ENCODE measurements around the gene RRP15.

Gene RRP15

GRCh38 chr1:218262259-218262658 is 22.8 kb upstream of the RRP15 start:
- Histone ChIP-seq H3K27me3 (ENCODE audit: control insufficient read depth, insufficient read depth, low read length) (no peaks in the 10 kb centered on the region), H3K9me3 (ENCODE audit: control insufficient read depth, low read depth, low read length) (no peaks in the 10 kb centered on the region), H3K36me3 (ENCODE audit: control insufficient read depth, low read depth, low read length) (no peaks in the 10 kb centered on the region), H3K4me3 (ENCODE audit: low read length) (no peak overlapping the region), H3K9ac (ENCODE audit: low read length) (no peak overlapping the region), H3K4me1 (ENCODE audit: control insufficient read depth, low read depth, low read length) (no peaks in the 10 kb centered on the region), H3K27ac (ENCODE audit: low read length) (no peak overlapping the region)

- Histone ChIP-seq H3K9ac (ENCODE audit: low read length) (no peak overlapping the region), H3K27ac (ENCODE audit: low read length) (no peak overlapping the region), H3K9me3 (ENCODE audit: control insufficient read depth, low read depth, low read length) (no peaks in the 10 kb centered on the region), H3K4me3 (ENCODE audit: low read length) (no peak overlapping the region), H3K36me3 (ENCODE audit: control insufficient read depth, low read depth, low read length) (no peaks in the 10 kb centered on the region), H3K4me1 (ENCODE audit: control insufficient read depth, low read depth, low read length) (no peaks in the 10 kb centered on the region), H3K27me3 (ENCODE audit: control insufficient read depth, insufficient read depth, low read length) (no peaks in the 10 kb centered on the region)
Observed at GRCh38 chr1:218266356-218266755, 18.7 kb upstream of the RRP15 start.

GRCh38 chr1:218272366-218272765 is 12.7 kb upstream of the RRP15 start:
- no peak overlapping the region for H3K9ac ChIP-seq (ENCODE audit: low read length)
- H3K9me3 ChIP-seq (ENCODE audit: control insufficient read depth, low read depth, low read length), result no peaks in the 10 kb centered on the region
- H3K36me3 ChIP-seq (ENCODE audit: control insufficient read depth, low read depth, low read length), result no peaks in the 10 kb centered on the region
- no peak overlapping the region for H3K4me3 ChIP-seq (ENCODE audit: low read length)
- no peak overlapping the region for H3K27ac ChIP-seq (ENCODE audit: low read length)
- H3K27me3 ChIP-seq (ENCODE audit: control insufficient read depth, insufficient read depth, low read length), result no peaks in the 10 kb centered on the region
- no peaks in the 10 kb centered on the region for H3K4me1 ChIP-seq (ENCODE audit: control insufficient read depth, low read depth, low read length)

GRCh38 chr1:218273762-218274479 is 11.2 kb upstream of the RRP15 start:
- no peaks in the 10 kb centered on the region for H3K4me1 ChIP-seq (ENCODE audit: control insufficient read depth, low read depth, low read length)
- no peak overlapping the region for H3K4me3 ChIP-seq (ENCODE audit: low read length)
- no peak overlapping the region for H3K9ac ChIP-seq (ENCODE audit: low read length)
- H3K9me3 ChIP-seq (ENCODE audit: control insufficient read depth, low read depth, low read length), result no peaks in the 10 kb centered on the region
- H3K27ac ChIP-seq (ENCODE audit: low read length), result no peak overlapping the region
- H3K36me3 ChIP-seq (ENCODE audit: control insufficient read depth, low read depth, low read length), result no peaks in the 10 kb centered on the region
- no peaks in the 10 kb centered on the region for H3K27me3 ChIP-seq (ENCODE audit: control insufficient read depth, insufficient read depth, low read length)

DNA sequence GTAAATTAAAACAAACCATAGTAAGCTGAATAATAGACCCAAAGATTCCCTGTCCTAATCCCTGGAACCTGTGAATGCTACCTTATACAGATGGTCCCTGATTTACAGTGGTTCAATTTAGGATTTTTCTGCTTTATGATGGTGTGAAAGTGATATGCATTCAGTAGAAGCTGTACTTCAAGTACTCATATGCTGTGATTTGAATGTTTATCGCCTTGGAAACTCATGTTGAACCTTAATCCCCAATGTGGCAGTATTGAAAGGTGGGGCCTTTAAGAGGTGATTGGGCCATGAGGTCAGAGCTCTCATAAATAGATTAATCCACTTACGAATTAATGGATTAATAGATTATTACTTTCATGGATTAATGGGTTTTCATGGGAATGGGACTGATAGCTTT is 10.6 kb upstream of the RRP15 start:
- Histone ChIP-seq H3K9me3 (ENCODE audit: control insufficient read depth, low read depth, low read length) (no peaks in the 10 kb centered on the region), H3K27ac (ENCODE audit: low read length) (no peak overlapping the region), H3K4me1 (ENCODE audit: control insufficient read depth, low read depth, low read length) (no peaks in the 10 kb centered on the region), H3K9ac (ENCODE audit: low read length) (no peak overlapping the region), H3K27me3 (ENCODE audit: control insufficient read depth, insufficient read depth, low read length) (no peaks in the 10 kb centered on the region), H3K36me3 (ENCODE audit: control insufficient read depth, low read depth, low read length) (no peaks in the 10 kb centered on the region), H3K4me3 (ENCODE audit: low read length) (no peak overlapping the region)

- no peak overlapping the region for H3K4me3 ChIP-seq (ENCODE audit: low read length)
- H3K27me3 ChIP-seq (ENCODE audit: control insufficient read depth, insufficient read depth, low read length), result no peaks in the 10 kb centered on the region
- H3K9me3 ChIP-seq (ENCODE audit: control insufficient read depth, low read depth, low read length), result no peaks in the 10 kb centered on the region
- no peaks in the 10 kb centered on the region for H3K4me1 ChIP-seq (ENCODE audit: control insufficient read depth, low read depth, low read length)
- no peak overlapping the region for H3K9ac ChIP-seq (ENCODE audit: low read length)
- no peak overlapping the region for H3K27ac ChIP-seq (ENCODE audit: low read length)
- no peaks in the 10 kb centered on the region for H3K36me3 ChIP-seq (ENCODE audit: control insufficient read depth, low read depth, low read length)
Observed at GRCh38 chr1:218275823-218276222, 9.3 kb upstream of the RRP15 start.

DNA sequence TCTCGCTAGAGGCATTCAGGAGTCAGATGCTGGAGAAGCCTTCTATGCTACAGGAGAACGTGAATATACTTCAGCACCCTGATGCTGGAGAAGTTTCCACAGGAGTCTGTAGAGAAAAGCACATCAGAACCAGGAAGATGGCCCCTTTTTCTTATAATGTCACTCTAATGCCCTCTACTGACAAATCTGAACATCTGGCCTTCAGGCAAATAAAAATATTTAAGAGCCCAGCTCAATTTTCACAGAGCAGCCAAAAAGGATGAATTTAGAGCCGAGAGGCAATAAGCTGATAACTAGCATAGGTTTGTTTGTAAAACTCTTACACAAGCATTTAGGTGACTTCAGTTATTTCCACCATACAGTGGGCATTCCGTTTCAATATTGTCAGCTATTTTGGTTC is 3.8 kb upstream of the RRP15 start:
- Histone ChIP-seq H3K4me1 (ENCODE audit: control insufficient read depth, low read depth, low read length) (peaks cover 4% of the 10 kb centered on the region), H3K9ac (ENCODE audit: low read length) (no peak overlapping the region), H3K36me3 (ENCODE audit: control insufficient read depth, low read depth, low read length) (no peaks in the 10 kb centered on the region), H3K4me3 (ENCODE audit: low read length) (no peak overlapping the region), H3K9me3 (ENCODE audit: control insufficient read depth, low read depth, low read length) (no peaks in the 10 kb centered on the region), H3K27me3 (ENCODE audit: control insufficient read depth, insufficient read depth, low read length) (no peaks in the 10 kb centered on the region), H3K27ac (ENCODE audit: low read length) (no peak overlapping the region)

GRCh38 chr1:218284377-218284916 is 646 bp upstream of the RRP15 start:
- Histone ChIP-seq H3K36me3 (ENCODE audit: control insufficient read depth, low read depth, low read length) (no peaks in the 10 kb centered on the region), H3K9ac (ENCODE audit: low read length) (peak overlapping the region; percentile 84), H3K4me3 (ENCODE audit: low read length) (peak overlapping the region; percentile 95), H3K4me1 (ENCODE audit: control insufficient read depth, low read depth, low read length) (peaks cover 8% of the 10 kb centered on the region), H3K27ac (ENCODE audit: low read length) (no peak overlapping the region), H3K9me3 (ENCODE audit: control insufficient read depth, low read depth, low read length) (no peaks in the 10 kb centered on the region), H3K27me3 (ENCODE audit: control insufficient read depth, insufficient read depth, low read length) (no peaks in the 10 kb centered on the region)

- Histone ChIP-seq H3K9ac (ENCODE audit: low read length) (no peak overlapping the region), H3K4me3 (ENCODE audit: low read length) (no peak overlapping the region), H3K27me3 (ENCODE audit: control insufficient read depth, insufficient read depth, low read length) (no peaks in the 10 kb centered on the region), H3K27ac (ENCODE audit: low read length) (no peak overlapping the region), H3K4me1 (ENCODE audit: control insufficient read depth, low read depth, low read length) (peaks cover 22% of the 10 kb centered on the region), H3K9me3 (ENCODE audit: control insufficient read depth, low read depth, low read length) (no peaks in the 10 kb centered on the region), H3K36me3 (ENCODE audit: control insufficient read depth, low read depth, low read length) (peaks cover 11% of the 10 kb centered on the region)
Observed at GRCh38 chr1:218292515-218292914, 7.4 kb downstream of the RRP15 start.

- no peaks in the 10 kb centered on the region for H3K9me3 ChIP-seq (ENCODE audit: control insufficient read depth, low read depth, low read length)
- no peak overlapping the region for H3K27ac ChIP-seq (ENCODE audit: low read length)
- peaks cover 43% of the 10 kb centered on the region for H3K4me1 ChIP-seq (ENCODE audit: control insufficient read depth, low read depth, low read length)
- no peak overlapping the region for H3K9ac ChIP-seq (ENCODE audit: low read length)
- no peaks in the 10 kb centered on the region for H3K27me3 ChIP-seq (ENCODE audit: control insufficient read depth, insufficient read depth, low read length)
- H3K36me3 ChIP-seq (ENCODE audit: control insufficient read depth, low read depth, low read length), result peaks cover 11% of the 10 kb centered on the region
- no peak overlapping the region for H3K4me3 ChIP-seq (ENCODE audit: low read length)
Observed at GRCh38 chr1:218294546-218294945, 9.5 kb downstream of the RRP15 start.

DNA sequence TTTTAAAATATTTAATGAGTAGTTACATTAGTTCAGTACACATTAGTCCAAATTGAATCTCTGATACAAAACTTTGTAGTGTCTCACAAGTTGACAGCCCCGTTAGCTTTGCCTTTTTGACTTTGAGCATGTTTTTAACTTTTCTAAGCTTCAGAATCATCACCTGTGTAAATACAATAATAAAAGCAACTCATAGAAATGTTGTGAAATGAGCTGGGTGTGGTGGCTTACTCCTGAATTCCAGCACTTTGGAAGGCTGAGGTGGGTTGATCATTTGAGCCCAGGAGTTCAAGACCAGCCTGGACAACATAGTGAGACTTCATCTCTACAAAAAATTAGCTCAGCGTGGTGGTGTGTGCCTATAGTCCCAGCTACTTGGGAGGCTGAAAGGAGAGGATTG is 11.1 kb downstream of the RRP15 start:
- Histone ChIP-seq H3K9me3 (ENCODE audit: control insufficient read depth, low read depth, low read length) (no peaks in the 10 kb centered on the region), H3K36me3 (ENCODE audit: control insufficient read depth, low read depth, low read length) (peaks cover 11% of the 10 kb centered on the region), H3K27ac (ENCODE audit: low read length) (no peak overlapping the region), H3K4me3 (ENCODE audit: low read length) (no peak overlapping the region), H3K9ac (ENCODE audit: low read length) (no peak overlapping the region), H3K27me3 (ENCODE audit: control insufficient read depth, insufficient read depth, low read length) (no peaks in the 10 kb centered on the region), H3K4me1 (ENCODE audit: control insufficient read depth, low read depth, low read length) (peaks cover 58% of the 10 kb centered on the region)

GRCh38 chr1:218297461-218297860 is 12.4 kb downstream of the RRP15 start:
- peaks cover 69% of the 10 kb centered on the region for H3K4me1 ChIP-seq (ENCODE audit: control insufficient read depth, low read depth, low read length)
- H3K27ac ChIP-seq (ENCODE audit: low read length), result peak overlapping the region; percentile 2
- H3K9me3 ChIP-seq (ENCODE audit: control insufficient read depth, low read depth, low read length), result no peaks in the 10 kb centered on the region
- no peaks in the 10 kb centered on the region for H3K27me3 ChIP-seq (ENCODE audit: control insufficient read depth, insufficient read depth, low read length)
- no peak overlapping the region for H3K9ac ChIP-seq (ENCODE audit: low read length)
- peaks cover 9% of the 10 kb centered on the region for H3K36me3 ChIP-seq (ENCODE audit: control insufficient read depth, low read depth, low read length)
- H3K4me3 ChIP-seq (ENCODE audit: low read length), result no peak overlapping the region
